ENCODE data around the gene TNFAIP8. TPM values are rescaled to one million over a fixed set of nuclear protein-coding genes. Genes with fewer than 3 reads are reported as not detected.

Gene TNFAIP8
- total and polyA plus RNA-seq, 10 of the 15 experiments (the other 5 are each of a cell fraction or from before 2014, with no cell fraction given) = 124 to 324 (median 177) TPM

DNA sequence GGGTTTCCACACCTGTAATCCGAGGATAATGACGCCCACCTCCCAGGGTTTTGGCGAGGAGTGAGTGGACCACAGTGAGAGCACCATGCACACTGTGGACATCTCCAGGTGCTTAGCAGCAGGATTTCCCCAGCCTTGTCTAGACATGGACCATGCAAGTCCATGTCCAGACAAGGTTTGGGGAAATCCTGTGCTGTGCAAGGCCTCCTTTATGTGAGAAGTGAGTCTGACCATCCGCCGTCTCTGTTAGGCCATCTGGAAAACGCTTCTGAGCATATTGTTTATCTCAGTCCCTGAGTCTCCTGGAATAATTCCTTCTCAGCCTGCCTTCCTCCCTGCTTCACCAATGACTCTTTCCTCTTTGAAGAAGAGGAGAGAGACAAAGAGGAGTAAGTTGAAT is 26.2 kb upstream of the TNFAIP8 start (continued):
- TF ChIP-seq, protein P1, sequence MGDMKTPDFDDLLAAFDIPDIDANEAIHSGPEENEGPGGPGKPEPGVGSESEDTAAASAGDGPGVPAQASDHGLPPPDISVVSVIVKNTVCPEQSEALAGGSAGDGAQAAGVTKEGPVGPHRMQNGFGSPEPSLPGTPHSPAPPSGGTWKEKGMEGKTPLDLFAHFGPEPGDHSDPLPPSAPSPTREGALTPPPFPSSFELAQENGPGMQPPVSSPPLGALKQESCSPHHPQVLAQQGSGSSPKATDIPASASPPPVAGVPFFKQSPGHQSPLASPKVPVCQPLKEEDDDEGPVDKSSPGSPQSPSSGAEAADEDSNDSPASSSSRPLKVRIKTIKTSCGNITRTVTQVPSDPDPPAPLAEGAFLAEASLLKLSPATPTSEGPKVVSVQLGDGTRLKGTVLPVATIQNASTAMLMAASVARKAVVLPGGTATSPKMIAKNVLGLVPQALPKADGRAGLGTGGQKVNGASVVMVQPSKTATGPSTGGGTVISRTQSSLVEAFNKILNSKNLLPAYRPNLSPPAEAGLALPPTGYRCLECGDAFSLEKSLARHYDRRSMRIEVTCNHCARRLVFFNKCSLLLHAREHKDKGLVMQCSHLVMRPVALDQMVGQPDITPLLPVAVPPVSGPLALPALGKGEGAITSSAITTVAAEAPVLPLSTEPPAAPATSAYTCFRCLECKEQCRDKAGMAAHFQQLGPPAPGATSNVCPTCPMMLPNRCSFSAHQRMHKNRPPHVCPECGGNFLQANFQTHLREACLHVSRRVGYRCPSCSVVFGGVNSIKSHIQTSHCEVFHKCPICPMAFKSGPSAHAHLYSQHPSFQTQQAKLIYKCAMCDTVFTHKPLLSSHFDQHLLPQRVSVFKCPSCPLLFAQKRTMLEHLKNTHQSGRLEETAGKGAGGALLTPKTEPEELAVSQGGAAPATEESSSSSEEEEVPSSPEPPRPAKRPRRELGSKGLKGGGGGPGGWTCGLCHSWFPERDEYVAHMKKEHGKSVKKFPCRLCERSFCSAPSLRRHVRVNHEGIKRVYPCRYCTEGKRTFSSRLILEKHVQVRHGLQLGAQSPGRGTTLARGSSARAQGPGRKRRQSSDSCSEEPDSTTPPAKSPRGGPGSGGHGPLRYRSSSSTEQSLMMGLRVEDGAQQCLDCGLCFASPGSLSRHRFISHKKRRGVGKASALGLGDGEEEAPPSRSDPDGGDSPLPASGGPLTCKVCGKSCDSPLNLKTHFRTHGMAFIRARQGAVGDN (IDR thresholded peaks at IDR 0.05) = no peak

DNA sequence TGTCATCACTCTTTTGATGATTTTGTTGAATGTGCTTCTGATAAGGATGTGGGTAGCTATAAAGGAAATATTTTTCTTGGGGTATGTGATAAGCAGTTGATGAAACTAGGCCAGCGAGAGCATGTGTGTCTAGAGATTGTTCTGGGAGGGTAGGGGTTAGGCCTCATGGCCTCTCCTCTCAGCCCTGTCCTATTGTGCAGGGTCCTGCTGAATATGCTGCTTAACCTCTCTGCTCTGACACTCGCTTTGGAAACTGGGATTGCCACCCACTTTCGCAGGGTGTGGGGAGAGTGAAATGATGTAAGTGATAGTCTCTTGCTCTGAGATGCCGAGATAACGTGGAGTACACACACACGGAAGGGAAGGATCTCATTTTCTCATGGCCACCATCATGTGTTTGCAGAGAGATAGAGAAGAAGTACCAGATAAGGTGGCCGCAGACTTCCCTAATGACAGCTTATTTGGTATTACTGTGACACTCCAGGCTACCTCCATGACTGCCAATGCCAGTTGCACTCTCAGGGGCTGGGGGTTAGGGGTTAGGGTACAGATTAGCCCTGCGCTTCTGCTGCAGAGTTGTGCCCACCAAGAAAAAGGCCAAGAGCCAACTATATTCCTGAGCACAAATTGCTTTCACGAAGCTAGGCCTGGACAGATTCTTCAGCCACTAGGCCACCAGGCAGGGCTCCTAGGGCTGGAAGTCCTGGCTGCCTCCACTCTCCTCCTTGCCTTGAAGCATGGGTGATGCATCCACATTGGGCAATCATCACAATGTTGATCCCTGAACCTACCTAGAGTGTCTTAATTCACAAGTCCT is 25.2 kb upstream of the TNFAIP8 start:
- TF ChIP-seq, protein P2, sequence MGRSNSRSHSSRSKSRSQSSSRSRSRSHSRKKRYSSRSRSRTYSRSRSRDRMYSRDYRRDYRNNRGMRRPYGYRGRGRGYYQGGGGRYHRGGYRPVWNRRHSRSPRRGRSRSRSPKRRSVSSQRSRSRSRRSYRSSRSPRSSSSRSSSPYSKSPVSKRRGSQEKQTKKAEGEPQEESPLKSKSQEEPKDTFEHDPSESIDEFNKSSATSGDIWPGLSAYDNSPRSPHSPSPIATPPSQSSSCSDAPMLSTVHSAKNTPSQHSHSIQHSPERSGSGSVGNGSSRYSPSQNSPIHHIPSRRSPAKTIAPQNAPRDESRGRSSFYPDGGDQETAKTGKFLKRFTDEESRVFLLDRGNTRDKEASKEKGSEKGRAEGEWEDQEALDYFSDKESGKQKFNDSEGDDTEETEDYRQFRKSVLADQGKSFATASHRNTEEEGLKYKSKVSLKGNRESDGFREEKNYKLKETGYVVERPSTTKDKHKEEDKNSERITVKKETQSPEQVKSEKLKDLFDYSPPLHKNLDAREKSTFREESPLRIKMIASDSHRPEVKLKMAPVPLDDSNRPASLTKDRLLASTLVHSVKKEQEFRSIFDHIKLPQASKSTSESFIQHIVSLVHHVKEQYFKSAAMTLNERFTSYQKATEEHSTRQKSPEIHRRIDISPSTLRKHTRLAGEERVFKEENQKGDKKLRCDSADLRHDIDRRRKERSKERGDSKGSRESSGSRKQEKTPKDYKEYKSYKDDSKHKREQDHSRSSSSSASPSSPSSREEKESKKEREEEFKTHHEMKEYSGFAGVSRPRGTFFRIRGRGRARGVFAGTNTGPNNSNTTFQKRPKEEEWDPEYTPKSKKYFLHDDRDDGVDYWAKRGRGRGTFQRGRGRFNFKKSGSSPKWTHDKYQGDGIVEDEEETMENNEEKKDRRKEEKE (IDR thresholded peaks at IDR 0.05) = no peak
- TF ChIP-seq YY1 (IDR thresholded peaks at IDR 0.05; ENCODE audit: low read depth, low read length) (0 out of 2 replicates have a peak, but pooled peaks have one; percentile 19), IKZF1 (conservative IDR thresholded peaks at IDR 0.05) (no peak), NFIC (IDR thresholded peaks at IDR 0.05; ENCODE audit: low read depth, low read length) (no peak), RAD51 (IDR thresholded peaks at IDR 0.05) (no peak)
- TF ChIP-seq, protein P3, sequence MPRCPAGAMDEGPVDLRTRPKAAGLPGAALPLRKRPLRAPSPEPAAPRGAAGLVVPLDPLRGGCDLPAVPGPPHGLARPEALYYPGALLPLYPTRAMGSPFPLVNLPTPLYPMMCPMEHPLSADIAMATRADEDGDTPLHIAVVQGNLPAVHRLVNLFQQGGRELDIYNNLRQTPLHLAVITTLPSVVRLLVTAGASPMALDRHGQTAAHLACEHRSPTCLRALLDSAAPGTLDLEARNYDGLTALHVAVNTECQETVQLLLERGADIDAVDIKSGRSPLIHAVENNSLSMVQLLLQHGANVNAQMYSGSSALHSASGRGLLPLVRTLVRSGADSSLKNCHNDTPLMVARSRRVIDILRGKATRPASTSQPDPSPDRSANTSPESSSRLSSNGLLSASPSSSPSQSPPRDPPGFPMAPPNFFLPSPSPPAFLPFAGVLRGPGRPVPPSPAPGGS (IDR thresholded peaks at IDR 0.05; ENCODE audit: borderline replicate concordance, insufficient read depth, low read depth, low read length, poor library complexity, severe bottlenecking) = no peak
- H3K36me3 ChIP-seq (ENCODE audit: control insufficient read depth in 2 of 2, insufficient read depth in 2 of 2, low read length in 1 of 2) = peaks cover 0 to 3% of the 10 kb centered on the region in 2 experiments; a peak in 2 of 4 replicates
- no peaks in the 10 kb centered on the region for H3K9me3 ChIP-seq (replicated peaks; ENCODE audit: control insufficient read depth, insufficient read depth, low read length)
- ChIA-PET CTCF (interaction anchor here (6.0 to 20.3 kb wide), 3 partner anchors 16 to 80 kb away, joined by 61 to 261 read pairs (median 187); no protein-coding TSS in a partner anchor), SMC1A (ENCODE audit: uncharacterized antibody, unreplicated experiment) (interaction anchor here (1.0 to 34.8 kb wide), 6 partner anchors 12 to 71 kb away, joined by 3 to 1117 read pairs (median 246); partner anchors contain the start of gene TNFAIP8), POLR2A (interaction anchor here (0.5 to 20.9 kb wide), 6 partner anchors 10 to 260 kb away, joined by 3 to 657 read pairs (median 3); partner anchors contain the start of genes DMXL1 and TNFAIP8), RAD21 (ENCODE audit: unreplicated experiment) (interaction anchor here (1.3 to 18.7 kb wide), 6 partner anchors 8 to 78 kb away, joined by 3 to 501 read pairs (median 50); partner anchors contain the start of gene TNFAIP8)
- no peak overlapping the region for H3K9ac ChIP-seq (ENCODE audit: control insufficient read depth, insufficient read depth, low read length)
- no peak overlapping the region for H3K4me2 ChIP-seq (ENCODE audit: control insufficient read depth, insufficient read depth)
- no TSS peak for BruUV-seq (replicated peaks)
- no peak overlapping the region; the same call in 1 of the 2 replicates for H3K27ac ChIP-seq (ENCODE audit: control insufficient read depth, insufficient read depth)
- no peaks in the 10 kb centered on the region for H3K27me3 ChIP-seq (replicated peaks in 1 of 2; ENCODE audit: control insufficient read depth in 2 of 2, insufficient read depth in 2 of 2, low read length in 1 of 2)
- ATAC-seq (no peak), FAIRE-seq (no peak), DNase-seq (ENCODE audit: low read depth, low spot score) (no peak)
- 97% methylated on average over 9 of the region's 9 CpGs for WGBS (ENCODE audit: insufficient coverage, insufficient replicate concordance, low lambda C conversion rate, missing lambda C conversion rate)
- intact Hi-C loops (cut with micrococcal nuclease; ENCODE audit: unreplicated experiment) (loop anchor here (10.0 kb wide), 1 partner anchor 306 kb away; no protein-coding TSS in a partner anchor), in situ Hi-C loops (cut with MboI) (no loop called here)
- H3K4me3 ChIP-seq = no peak overlapping the region
- H3K79me2 ChIP-seq (ENCODE audit: control insufficient read depth, insufficient read depth, low read length) = peaks cover 92% of the 10 kb centered on the region
- H2AFZ ChIP-seq (ENCODE audit: control insufficient read depth, low read depth, low read length) = no peak overlapping the region
- no peaks in the 10 kb centered on the region for H4K20me1 ChIP-seq (ENCODE audit: control insufficient read depth, insufficient read depth)
- peaks cover 50% of the 10 kb centered on the region for H3K4me1 ChIP-seq (ENCODE audit: control insufficient read depth, insufficient read depth, low read length)

All from GM12878 (cell line).